Neuronal stem cell (in vitro differentiated cells): Measurements from ENCODE around the gene PFKL.

Experiments used
- DNase-seq: peaks from one replicate; pipeline ENCODE4 v3.0.0-alpha.2; 2013; ENCODE audit warnings: low spot score
- H2AFZ ChIP-seq: one replicate; pipeline ENCODE4 v1.6.1; 2013; ENCODE audit warnings: mild to moderate bottlenecking, low read length, inconsistent platforms
- H2AK5ac ChIP-seq: 2 replicates; pipeline ENCODE4 v1.6.1; 2013; ENCODE audit warnings: low read depth, mild to moderate bottlenecking, inconsistent platforms, low read length, moderate library complexity, mixed read lengths
- H2BK120ac ChIP-seq: 2 replicates; pipeline ENCODE4 v1.6.1; 2013; ENCODE audit warnings: low read depth, mild to moderate bottlenecking, inconsistent platforms, low read length, moderate library complexity, mixed read lengths
- H2BK12ac ChIP-seq: one replicate; pipeline ENCODE4 v1.6.1; 2013; ENCODE audit warnings: low read length, inconsistent platforms
- H2BK15ac ChIP-seq: 2 replicates; pipeline ENCODE4 v1.6.1; 2013; ENCODE audit warnings: mild to moderate bottlenecking, low read length, inconsistent platforms, mixed read lengths
- H2BK5ac ChIP-seq: one replicate; pipeline ENCODE4 v1.6.1; 2013; ENCODE audit warnings: inconsistent platforms, mild to moderate bottlenecking, low read length, moderate library complexity
- H3K14ac ChIP-seq: one replicate; pipeline ENCODE4 v1.6.1; 2013; ENCODE audit warnings: low read length, inconsistent platforms
- H3K18ac ChIP-seq: 2 replicates; pipeline ENCODE4 v1.6.1; 2013; ENCODE audit warnings: low read length, inconsistent platforms
- H3K23ac ChIP-seq: 2 replicates; pipeline ENCODE4 v1.6.1; 2013; ENCODE audit warnings: low read depth, mild to moderate bottlenecking, mixed read lengths, low read length, inconsistent platforms; ENCODE audit not compliant: poor library complexity
- H3K27ac ChIP-seq: replicated peaks from 3 replicates; pipeline ENCODE4 v1.5.1; 2013; ENCODE audit warnings: low read length, inconsistent platforms
- H3K27me3 ChIP-seq, 3 experiments: 2 replicates each; pipeline ENCODE4 v1.6.1; 2013; ENCODE audit warnings: low read length in 3 of 3, mild to moderate bottlenecking in 2 of 3, inconsistent platforms in 1 of 3, low read depth in 1 of 3, mixed read lengths in 1 of 3, moderate library complexity in 1 of 3; ENCODE audit not compliant: control insufficient read depth in 3 of 3, insufficient read depth in 3 of 3
- H3K36me3 ChIP-seq, 2 donors: replicated peaks in 1 of 2; 2 replicates each; pipeline ENCODE4 v1.6.1; 2013; ENCODE audit warnings: low read length in 2 of 2; ENCODE audit not compliant: control insufficient read depth in 2 of 2, insufficient read depth in 2 of 2
- H3K4ac ChIP-seq: 2 replicates; pipeline ENCODE4 v1.6.1; 2013; ENCODE audit warnings: inconsistent platforms, mild to moderate bottlenecking, low read length, moderate library complexity
- H3K4me1 ChIP-seq, 2 donors: 1 replicate in 1 of 2; 2 replicates in 1 of 2; pipeline ENCODE4 v1.6.1; 2013; ENCODE audit warnings: low read length in 2 of 2, low read depth in 1 of 2; ENCODE audit not compliant: control insufficient read depth in 2 of 2, insufficient read depth in 1 of 2
- H3K4me2 ChIP-seq: one replicate; pipeline ENCODE4 v1.6.1; 2013; ENCODE audit warnings: mild to moderate bottlenecking, low read length, inconsistent platforms; ENCODE audit not compliant: insufficient read depth, poor library complexity, severe bottlenecking
- H3K4me3 ChIP-seq, 2 donors: 2 replicates each; pipeline ENCODE4 v1.5.1; 2013; ENCODE audit warnings: low read length in 2 of 2, mild to moderate bottlenecking in 2 of 2, inconsistent platforms in 1 of 2, moderate library complexity in 1 of 2
- H3K79me1 ChIP-seq: one replicate; pipeline ENCODE4 v1.6.1; 2013; ENCODE audit warnings: low read depth, mild to moderate bottlenecking, inconsistent platforms, low read length, moderate library complexity
- H3K9ac ChIP-seq: one replicate; pipeline ENCODE4 v1.6.1; 2013; ENCODE audit warnings: mild to moderate bottlenecking, low read depth, low read length, inconsistent platforms; ENCODE audit not compliant: poor library complexity
- H3K9me3 ChIP-seq, 2 donors: replicated peaks in 1 of 2; 2 replicates each; pipeline versions ENCODE3 to v1.6.1; 2013; ENCODE audit warnings: low read length in 2 of 2, mild to moderate bottlenecking in 2 of 2, inconsistent platforms in 1 of 2, low read depth in 1 of 2, mixed read lengths in 1 of 2, moderate library complexity in 1 of 2; ENCODE audit not compliant: control insufficient read depth in 2 of 2, insufficient read depth in 1 of 2
- H4K8ac ChIP-seq: one replicate; pipeline ENCODE4 v1.6.1; 2013; ENCODE audit warnings: low read depth, mild to moderate bottlenecking, inconsistent platforms, low read length, moderate library complexity
- H4K91ac ChIP-seq: one replicate; pipeline ENCODE4 v1.6.1; 2013; ENCODE audit warnings: low read length, low read depth, mild to moderate bottlenecking, inconsistent platforms; ENCODE audit not compliant: poor library complexity
- WGBS, 2 donors: extraction: QIAGEN DNeasy Blood & Tissue Kit; methylation state at CpG; one replicate each; pipeline ENCODE4 v1.1.7; 2013; ENCODE audit warnings: missing lambda C conversion rate in 2 of 2, mixed read lengths in 1 of 2; ENCODE audit not compliant: insufficient read length in 2 of 2, insufficient replicate concordance in 1 of 2; ENCODE audit errors: extremely low coverage in 2 of 2; 5-methylcytosine and 5-hydroxymethylcytosine counted together

PFKL gene

GRCh38 chr21:44319407-44320065 lies 19.7 kb downstream of the PFKL start:
- WGBS, 2 donors: no CpG with 5 or more reads among the region's 35 CpGs
- Histone ChIP-seq H4K91ac (no peak overlapping the region), H3K4me1 (no peaks in the 10 kb centered on the region), H2BK15ac (no peak overlapping the region), H2BK12ac (no peak overlapping the region), H2BK5ac (no peak overlapping the region), H3K27ac (no peak overlapping the region), H3K14ac (peak overlapping the region; percentile 17), H3K23ac (peak overlapping the region; percentile 31), H2BK120ac (no peak overlapping the region), H3K18ac (no peak overlapping the region), H3K36me3 (peaks cover 14 to 89% of the 10 kb centered on the region in 2 donors), H3K27me3 (no peaks in the 10 kb centered on the region), H3K4ac (peak overlapping the region; percentile 23), H2AFZ (no peak overlapping the region), H2AK5ac (peak overlapping the region; percentile 56), H3K4me3 (peak overlapping the region in 1 of 2 donors; percentile 25), H3K9ac (peak overlapping the region; percentile 80), H4K8ac (no peak overlapping the region), H3K79me1 (peaks cover 8% of the 10 kb centered on the region), H3K9me3 (peaks cover 0 to 2% of the 10 kb centered on the region in 2 donors), H3K4me2 (no peak overlapping the region)
- DNase-seq: no peak

GRCh38 chr21:44320847-44321246 lies 21.0 kb downstream of the PFKL start:
- H3K9ac ChIP-seq: no peak overlapping the region
- H3K9me3 ChIP-seq: peaks cover 0 to 2% of the 10 kb centered on the region in 2 donors
- no peak overlapping the region for H4K8ac ChIP-seq
- H3K23ac ChIP-seq: no peak overlapping the region
- no peak overlapping the region for H2AFZ ChIP-seq
- no peak overlapping the region for H4K91ac ChIP-seq
- no peak overlapping the region for H2BK12ac ChIP-seq
- no CpG with 5 or more reads among the region's 13 CpGs for WGBS, 2 donors
- H2BK15ac ChIP-seq: no peak overlapping the region
- H3K27me3 ChIP-seq: no peaks in the 10 kb centered on the region
- no peak overlapping the region for H3K4me2 ChIP-seq
- no peak overlapping the region for H3K27ac ChIP-seq
- H3K4me3 ChIP-seq: no peak overlapping the region
- peaks cover 14 to 91% of the 10 kb centered on the region in 2 donors for H3K36me3 ChIP-seq
- H2BK120ac ChIP-seq: no peak overlapping the region
- no peaks in the 10 kb centered on the region for H3K4me1 ChIP-seq
- no peak overlapping the region for H3K14ac ChIP-seq
- DNase-seq: no peak
- no peak overlapping the region for H2BK5ac ChIP-seq
- H2AK5ac ChIP-seq: no peak overlapping the region
- H3K79me1 ChIP-seq: peaks cover 8% of the 10 kb centered on the region
- no peak overlapping the region for H3K4ac ChIP-seq
- no peak overlapping the region for H3K18ac ChIP-seq

- Histone ChIP-seq H2BK120ac (no peak overlapping the region), H2AFZ (no peak overlapping the region), H3K14ac (no peak overlapping the region), H3K9me3 (no peaks in the 10 kb centered on the region), H2AK5ac (no peak overlapping the region), H2BK5ac (no peak overlapping the region), H4K91ac (no peak overlapping the region), H3K4ac (no peak overlapping the region), H3K36me3 (peaks cover 10 to 90% of the 10 kb centered on the region in 2 donors), H3K27ac (no peak overlapping the region), H3K9ac (no peak overlapping the region), H3K18ac (no peak overlapping the region), H3K27me3 (no peaks in the 10 kb centered on the region), H2BK12ac (no peak overlapping the region), H3K4me3 (no peak overlapping the region), H3K4me2 (no peak overlapping the region), H3K4me1 (no peaks in the 10 kb centered on the region), H3K23ac (peak overlapping the region; percentile 58), H2BK15ac (no peak overlapping the region), H4K8ac (no peak overlapping the region), H3K79me1 (peaks cover 8% of the 10 kb centered on the region)
- DNase-seq: no peak
- no CpG with 5 or more reads among the region's 23 CpGs for WGBS, 2 donors
Observed at GRCh38 chr21:44321846-44322450, 22.1 kb downstream of the PFKL start.

GRCh38 chr21:44322621-44323325 lies 22.9 kb downstream of the PFKL start:
- Histone ChIP-seq H3K14ac (no peak overlapping the region), H2BK5ac (no peak overlapping the region), H2AFZ (no peak overlapping the region), H3K9ac (peak overlapping the region; percentile 2), H3K4me1 (no peaks in the 10 kb centered on the region), H3K27ac (no peak overlapping the region), H2BK15ac (no peak overlapping the region), H3K23ac (no peak overlapping the region), H3K4me2 (no peak overlapping the region), H3K18ac (no peak overlapping the region), H4K91ac (no peak overlapping the region), H3K27me3 (no peaks in the 10 kb centered on the region), H3K9me3 (no peaks in the 10 kb centered on the region), H2BK12ac (no peak overlapping the region), H2AK5ac (no peak overlapping the region), H3K79me1 (peaks cover 8% of the 10 kb centered on the region), H3K4ac (no peak overlapping the region), H3K36me3 (peaks cover 8 to 91% of the 10 kb centered on the region in 2 donors), H3K4me3 (no peak overlapping the region), H4K8ac (no peak overlapping the region), H2BK120ac (no peak overlapping the region)
- WGBS, 2 donors: no CpG with 5 or more reads among the region's 38 CpGs
- no peak for DNase-seq
